ENCODE data around the gene CCDC90B. TPM values are rescaled to one million over a fixed set of nuclear protein-coding genes. Genes with fewer than 3 reads are reported as not detected.
"Not testable (repeated sequence)": the region's sequence is repeated elsewhere in the genome, so short reads cannot be mapped to it uniquely, and the experiment has no call there.

The CCDC90B gene
- total and polyA plus RNA-seq, 2 donors from 2014 or later = 31.6 to 38.7 TPM

GRCh38 chr11:83311701-83312100 is 25.5 kb upstream of the CCDC90B start:
- DNase-seq (no peak), FAIRE-seq (no peak)
- Histone ChIP-seq H3K9me3 (ENCODE audit: control insufficient read depth in 2 of 3, insufficient read depth in 1 of 3, low read length in 3 of 3) (no peaks in the 10 kb centered on the region), H3K4me1 (ENCODE audit: control insufficient read depth in 2 of 3, insufficient read depth in 2 of 3, low read depth in 1 of 3, low read length in 3 of 3) (no peaks in the 10 kb centered on the region), H3K9ac (ENCODE audit: low read length in 3 of 3) (no peak overlapping the region), H3K4me3 (ENCODE audit: low read length in 3 of 3) (no peak overlapping the region), H3K27ac (ENCODE audit: low read depth in 2 of 2, low read length in 2 of 2) (no peak overlapping the region), H3K36me3 (ENCODE audit: control insufficient read depth in 2 of 3, insufficient read depth in 3 of 3, low read length in 3 of 3) (no peaks in the 10 kb centered on the region), H3K27me3 (ENCODE audit: control insufficient read depth, insufficient read depth, low read length) (no peaks in the 10 kb centered on the region)
- intact Hi-C loops (cut with DNase I) = no loop called here
- TF ChIP-seq CTCF (IDR thresholded peaks at IDR 0.05; ENCODE audit: borderline replicate concordance, extremely low read depth, insufficient read depth) = no peak

GRCh38 chr11:83310718-83311117 is 24.6 kb upstream of the CCDC90B start:
- intact Hi-C loops (cut with DNase I) = no loop called here
- no peak overlapping the region for H3K9ac ChIP-seq (ENCODE audit: low read length in 3 of 3)
- TF ChIP-seq CTCF (IDR thresholded peaks at IDR 0.05; ENCODE audit: borderline replicate concordance, extremely low read depth, insufficient read depth) = no peak
- DNase-seq (no peak), FAIRE-seq (no peak)
- H3K27ac ChIP-seq (ENCODE audit: low read depth in 2 of 2, low read length in 2 of 2) = no peak overlapping the region
- H3K4me3 ChIP-seq (ENCODE audit: low read length in 3 of 3) = no peak overlapping the region
- no peaks in the 10 kb centered on the region for H3K9me3 ChIP-seq (ENCODE audit: control insufficient read depth in 2 of 3, insufficient read depth in 1 of 3, low read length in 3 of 3)
- no peaks in the 10 kb centered on the region for H3K36me3 ChIP-seq (ENCODE audit: control insufficient read depth in 2 of 3, insufficient read depth in 3 of 3, low read length in 3 of 3)
- H3K27me3 ChIP-seq (ENCODE audit: control insufficient read depth, insufficient read depth, low read length) = no peaks in the 10 kb centered on the region
- no peaks in the 10 kb centered on the region for H3K4me1 ChIP-seq (ENCODE audit: control insufficient read depth in 2 of 3, insufficient read depth in 2 of 3, low read depth in 1 of 3, low read length in 3 of 3)

- H3K36me3 ChIP-seq (ENCODE audit: control insufficient read depth in 2 of 3, insufficient read depth in 3 of 3, low read length in 3 of 3); H3K27me3 ChIP-seq (ENCODE audit: control insufficient read depth, insufficient read depth, low read length); H3K27ac ChIP-seq (ENCODE audit: low read depth in 2 of 2, low read length in 2 of 2); H3K9ac ChIP-seq (ENCODE audit: low read length in 3 of 3); H3K4me1 ChIP-seq (ENCODE audit: control insufficient read depth in 2 of 3, insufficient read depth in 2 of 3, low read depth in 1 of 3, low read length in 3 of 3); H3K9me3 ChIP-seq (ENCODE audit: control insufficient read depth in 2 of 3, insufficient read depth in 1 of 3, low read length in 3 of 3); H3K4me3 ChIP-seq (ENCODE audit: low read length in 3 of 3); DNase-seq; intact Hi-C loops (cut with DNase I): not testable (repeated sequence)
- FAIRE-seq = peak; percentile 38
Observed at GRCh38 chr11:83308536-83308935, 22.4 kb upstream of the CCDC90B start.

GRCh38 chr11:83306200-83307080 is 20.3 kb upstream of the CCDC90B start:
- Histone ChIP-seq H3K27me3 (ENCODE audit: control insufficient read depth, insufficient read depth, low read length) (no peaks in the 10 kb centered on the region), H3K4me3 (ENCODE audit: low read length in 3 of 3) (no peak overlapping the region), H3K27ac (ENCODE audit: low read depth in 2 of 2, low read length in 2 of 2) (no peak overlapping the region), H3K9ac (ENCODE audit: low read length in 3 of 3) (no peak overlapping the region), H3K4me1 (ENCODE audit: control insufficient read depth in 2 of 3, insufficient read depth in 2 of 3, low read depth in 1 of 3, low read length in 3 of 3) (no peaks in the 10 kb centered on the region), H3K36me3 (ENCODE audit: control insufficient read depth in 2 of 3, insufficient read depth in 3 of 3, low read length in 3 of 3) (no peaks in the 10 kb centered on the region), H3K9me3 (ENCODE audit: control insufficient read depth in 2 of 3, insufficient read depth in 1 of 3, low read length in 3 of 3) (no peaks in the 10 kb centered on the region)
- FAIRE-seq = no peak
- intact Hi-C loops (cut with DNase I) = no loop called here
- TF ChIP-seq CTCF (IDR thresholded peaks at IDR 0.05; ENCODE audit: borderline replicate concordance, extremely low read depth, insufficient read depth) = no peak
- no peak for DNase-seq
